HG03064 (cell line): ENCODE results near the gene CD200.
"Not testable (repeated sequence)": the region's sequence is repeated elsewhere in the genome, so short reads cannot be mapped to it uniquely, and the experiment has no call there.

Experiments used
- ATAC-seq: cut with Tn5 transposase; IDR thresholded peaks from one replicate; pipeline ENCODE4 v1.9.1; 2021; ENCODE audit warnings: low read depth; ENCODE audit not compliant: unreplicated experiment

The CD200 gene

GRCh38 chr3:112381673-112382542 lies 49.0 kb downstream of the CD200 start:
- no peak for ATAC-seq

DNA sequence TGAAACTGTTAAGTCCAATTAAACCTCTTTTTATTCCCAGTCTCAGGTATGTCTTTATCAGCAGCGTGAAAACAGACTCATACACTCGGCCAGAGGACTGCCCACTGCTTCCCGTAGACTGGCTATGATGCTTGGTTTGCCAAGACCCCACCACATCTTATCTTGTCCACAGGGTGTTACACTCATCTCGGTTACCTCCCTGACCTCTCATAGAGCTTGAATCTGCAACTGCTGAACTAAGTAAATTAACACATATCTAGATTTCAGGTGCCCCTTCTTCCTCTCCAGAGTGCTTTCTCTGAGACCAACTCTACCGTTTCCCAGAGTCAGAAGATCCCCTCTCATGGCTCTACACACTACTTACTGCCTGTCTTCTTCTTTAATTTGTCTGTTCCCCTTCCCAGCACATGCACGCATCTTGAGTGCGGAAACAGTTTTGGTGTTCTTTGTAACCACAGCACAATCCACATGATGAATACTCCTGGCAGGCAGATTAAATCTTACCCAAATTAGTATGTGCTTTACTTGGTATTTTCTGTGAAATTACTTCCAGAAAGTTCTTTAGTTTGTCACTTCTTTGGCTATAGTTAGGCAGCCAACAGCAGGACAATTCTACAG lies 49.7 kb downstream of the CD200 start:
- no peak for ATAC-seq

- no peak for ATAC-seq
Measured at GRCh38 chr3:112384769-112385168, 51.8 kb downstream of the CD200 start.

DNA sequence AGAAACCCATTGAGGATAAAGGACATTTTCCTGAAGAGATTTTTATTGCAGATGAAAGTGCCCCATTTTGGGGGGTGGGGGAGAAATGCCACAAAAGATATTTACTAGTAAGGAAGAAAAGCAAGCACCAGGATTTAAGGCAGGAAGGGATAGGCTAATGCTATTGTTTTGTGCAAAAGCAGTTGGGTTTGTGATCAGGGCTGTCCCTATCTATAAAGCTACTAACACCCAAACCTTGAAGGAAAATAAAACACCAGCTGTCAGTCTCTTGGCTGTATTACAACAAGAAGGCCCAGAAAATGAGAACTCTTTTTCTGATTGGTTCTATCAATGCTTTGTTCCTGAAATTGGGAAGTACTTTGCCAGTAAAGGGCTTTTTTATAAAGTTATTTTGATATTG lies 56.0 kb downstream of the CD200 start:
- no peak for ATAC-seq

GRCh38 chr3:112389961-112390360 lies 57.0 kb downstream of the CD200 start:
- ATAC-seq: no peak

GRCh38 chr3:112390783-112391641 lies 58.1 kb downstream of the CD200 start:
- no peak for ATAC-seq

DNA sequence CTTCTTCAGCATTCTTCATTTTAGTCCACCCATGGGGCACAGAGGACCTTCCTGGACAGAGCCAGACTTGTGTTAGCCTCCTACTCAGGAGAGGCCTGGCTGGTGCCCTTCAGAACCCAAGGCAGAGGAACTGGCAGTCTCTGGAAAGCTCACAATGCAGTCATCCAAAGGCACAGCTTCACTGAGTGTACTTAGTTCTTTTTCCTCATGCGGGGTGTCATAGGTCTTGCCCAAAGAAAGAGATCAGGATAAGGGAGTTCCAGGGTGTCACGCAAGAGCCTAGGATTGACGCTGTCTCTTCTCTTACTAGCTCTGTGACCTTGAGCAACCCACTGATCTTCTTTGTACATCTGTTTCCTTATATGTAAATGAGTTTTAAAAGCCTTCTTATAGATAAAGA lies 58.7 kb downstream of the CD200 start:
- no peak for ATAC-seq

- no peak for ATAC-seq
Measured at GRCh38 chr3:112392393-112393359, 59.7 kb downstream of the CD200 start.

DNA sequence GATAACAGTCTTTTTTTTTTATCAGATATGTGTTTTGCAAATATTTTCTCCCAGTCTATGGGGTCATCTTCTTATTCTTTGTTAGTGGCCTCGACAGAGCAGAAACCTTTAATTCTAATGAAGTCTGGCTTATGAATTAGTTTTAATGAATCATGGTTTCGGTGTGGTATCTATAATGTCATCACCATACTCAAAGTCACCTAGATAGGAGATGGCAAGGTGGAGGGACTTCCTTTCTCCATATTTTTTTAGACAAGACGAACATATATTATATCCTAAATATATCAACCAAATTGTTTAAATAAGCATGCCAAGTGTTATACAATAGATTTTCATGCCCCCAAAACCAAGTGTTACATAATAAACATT lies 60.4 kb downstream of the CD200 start:
- no peak for ATAC-seq

- ATAC-seq: no peak
Measured at GRCh38 chr3:112394003-112394640, 61.2 kb downstream of the CD200 start.

- no peak for ATAC-seq
Measured at GRCh38 chr3:112395181-112395895, 62.4 kb downstream of the CD200 start.

- no peak for ATAC-seq
Measured at GRCh38 chr3:112395896-112396290, 62.9 kb downstream of the CD200 start.

- ATAC-seq: no peak
Measured at GRCh38 chr3:112397556-112397955, 64.6 kb downstream of the CD200 start.

DNA sequence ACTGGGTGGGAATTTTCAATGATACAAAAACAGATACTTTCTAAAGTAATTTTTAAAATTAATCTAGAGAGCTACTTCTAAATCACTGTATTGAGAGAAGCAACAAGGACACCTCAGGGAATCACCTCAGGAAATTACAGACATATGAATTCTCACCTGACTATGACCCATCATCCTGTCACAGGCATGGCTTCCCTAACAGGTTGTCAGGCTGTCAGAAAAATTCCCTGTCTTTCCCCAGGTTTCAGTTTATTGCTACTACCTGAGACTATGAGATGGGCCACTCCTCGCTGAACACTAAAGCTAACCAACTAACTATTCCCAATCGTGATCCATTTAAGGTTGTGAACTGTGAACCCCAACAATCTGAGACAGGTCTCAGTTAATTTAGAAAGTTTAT lies 66.1 kb downstream of the CD200 start:
- no peak for ATAC-seq

GRCh38 chr3:112399554-112399953 lies 66.6 kb downstream of the CD200 start:
- ATAC-seq: not testable (repeated sequence)

DNA sequence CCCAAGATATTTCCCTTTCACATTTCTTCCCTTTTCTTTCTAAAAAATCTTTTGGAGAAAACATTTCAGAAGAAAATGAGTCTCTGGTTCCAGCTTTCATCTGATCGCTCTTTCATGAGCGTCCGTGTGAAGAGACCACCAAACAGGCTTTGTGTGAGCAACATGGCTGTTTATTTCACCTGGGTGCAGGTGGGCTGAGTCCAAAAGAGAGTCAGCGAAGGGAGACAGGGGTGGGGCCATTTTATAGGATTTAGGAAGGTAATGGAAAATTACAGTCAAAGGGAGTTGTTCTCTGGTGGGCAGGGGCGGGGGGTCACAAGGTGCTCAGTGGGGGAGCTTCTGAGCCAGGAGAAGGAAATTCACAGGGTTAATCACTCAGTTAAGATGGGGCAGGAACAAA lies 67.4 kb downstream of the CD200 start:
- not testable (repeated sequence) for ATAC-seq

DNA sequence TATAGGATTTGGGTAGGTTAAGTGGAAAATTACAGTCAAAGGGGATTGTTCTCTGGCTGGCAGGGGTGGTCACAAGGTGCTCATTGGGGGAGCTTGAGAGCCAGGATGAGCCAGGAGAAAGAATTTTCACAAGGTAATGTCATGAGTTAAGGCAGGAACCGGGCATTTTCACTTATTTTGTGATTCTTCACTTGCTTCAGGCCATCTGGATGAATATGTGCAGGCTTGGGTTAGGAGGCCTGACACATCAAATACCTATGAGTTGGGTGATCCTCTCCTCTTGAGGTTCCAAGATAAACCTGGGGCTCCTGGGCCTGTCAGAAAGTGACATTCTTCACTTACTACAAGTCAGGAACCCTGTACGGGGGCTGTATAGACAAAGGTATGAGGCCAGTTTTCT lies 68.7 kb downstream of the CD200 start:
- ATAC-seq: no peak

DNA sequence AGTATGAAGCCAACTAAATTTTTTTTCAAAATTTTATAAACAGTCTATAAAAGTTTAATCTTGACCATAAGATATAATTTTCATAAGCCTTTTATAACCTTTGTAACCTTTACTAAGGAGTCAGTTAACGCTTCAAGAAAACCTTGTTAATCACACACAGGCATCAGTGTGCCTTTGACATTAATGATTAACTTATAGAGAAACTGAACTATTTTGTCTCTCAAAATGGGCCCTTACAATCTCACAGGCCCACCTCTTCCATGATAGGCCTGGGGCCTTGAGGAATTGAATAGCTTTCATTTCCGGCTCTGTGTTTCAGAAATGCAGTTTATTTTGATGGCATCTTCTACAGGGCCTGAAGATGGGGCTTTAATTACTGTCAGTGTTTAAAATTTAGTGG lies 70.1 kb downstream of the CD200 start:
- ATAC-seq: no peak

- not testable (repeated sequence) for ATAC-seq
Measured at GRCh38 chr3:112404924-112405549, 72.1 kb downstream of the CD200 start.
